Gastroesophageal sphincter (tissue), 4 donors: Measurements from ENCODE around the gene DIPK1A. TPM values are rescaled to one million over a fixed set of nuclear protein-coding genes. Genes with fewer than 3 reads are reported as not detected.

Experiments
- ATAC-seq: fragments of 150-250 bp; one replicate; pipeline ENCODE4 v1.9.1; 2016; ENCODE audit warnings: mild to moderate bottlenecking, moderate library complexity
- H3K27ac ChIP-seq, 4 donors: fragments of 200-600 bp; sonication (generic) in 3 of 4; 1 replicate in 3 of 4; 2 replicates in 1 of 4; pipeline ENCODE4 v1.5.1; 2016 to 2019
- H3K27me3 ChIP-seq: fragments of 200-600 bp; sonication (generic); one replicate; pipeline ENCODE4 v1.5.1; 2019
- H3K36me3 ChIP-seq, 2 donors: fragments of 200-600 bp; sonication (generic); one replicate each; pipeline ENCODE4 v1.5.1; 2019; ENCODE audit warnings: control low read depth in 1 of 2
- H3K4me1 ChIP-seq, 3 donors: fragments of 200-600 bp; sonication (generic); 1 replicate in 2 of 3; 2 replicates in 1 of 3; pipeline ENCODE4 v1.5.1; 2016 to 2019; ENCODE audit warnings: control low read depth in 2 of 3
- H3K4me3 ChIP-seq, 2 donors: fragments of 200-600 bp; sonication (generic); one replicate each; pipeline ENCODE4 v1.5.1; 2019; ENCODE audit warnings: mild to moderate bottlenecking in 1 of 2, moderate library complexity in 1 of 2
- H3K9me3 ChIP-seq, 3 donors: fragments of 200-600 bp; sonication (generic); one replicate each; pipeline ENCODE4 v1.5.1; 2017 to 2019; ENCODE audit warnings: control low read depth in 2 of 3
- CTCF ChIP-seq, 4 experiments: fragments of 200-600 bp in 2 of 4; fragments of 450-650 bp in 2 of 4; sonication (generic) in 1 of 4; IDR thresholded peaks; one replicate each; pipeline ENCODE4 v1.5.1; 2017 to 2019; ENCODE audit warnings: antibody characterized with exemption in 4 of 4, mild to moderate bottlenecking in 2 of 4, moderate library complexity in 2 of 4
- EP300 ChIP-seq: sonication (generic); formaldehyde crosslinking; IDR thresholded peaks from one replicate; pipeline ENCODE4 v1.6.1; 2017; ENCODE audit warnings: antibody characterized with exemption, mild to moderate bottlenecking
- POLR2A ChIP-seq, 2 donors: fragments of 450-650 bp; IDR thresholded peaks; one replicate each; pipeline ENCODE4 v1.6.1; 2017; ENCODE audit warnings: antibody characterized with exemption in 2 of 2, mild to moderate bottlenecking in 2 of 2, moderate library complexity in 1 of 2
- POLR2AphosphoS5 ChIP-seq: sonication (generic); formaldehyde crosslinking; IDR thresholded peaks from one replicate; pipeline ENCODE4 v1.6.1; 2017; ENCODE audit warnings: antibody characterized with exemption
- WGBS, 2 donors: methylation state at CpG; one replicate each; pipeline ENCODE4 v1.1.5; 2018; ENCODE audit warnings: low coverage in 1 of 2; 5-methylcytosine and 5-hydroxymethylcytosine counted together
- total RNA-seq, 4 donors: library from RNA; depleted of rRNA; stranded (reverse); fragments of >200 nt; gene quantifications; one replicate each; pipeline ENCODE4 v1.1.0, GENCODE V29; 2016

DIPK1A gene
- total RNA-seq, 4 donors from 2014 or later: 10.2 to 39.2 (median 32.9) TPM

GRCh38 chr1:92840600-92840999 is 120.7 kb downstream of the DIPK1A start:
- Histone ChIP-seq H3K27ac (no peak overlapping the region), H3K4me1 (peaks cover 8 to 57% (median 12%) of the 10 kb centered on the region in 3 donors), H3K4me3 (no peak overlapping the region), H3K27me3 (no peaks in the 10 kb centered on the region), H3K9me3 (no peaks in the 10 kb centered on the region), H3K36me3 (peaks cover 11 to 90% of the 10 kb centered on the region in 2 donors)
- 44 to 48% methylated on average over 5 of the region's 5 CpGs for WGBS, 2 donors
- ATAC-seq: no peak
- TF ChIP-seq EP300 (no peak), CTCF (IDR thresholded peaks at IDR 0.05) (no peak), POLR2AphosphoS5 (no peak), POLR2A (IDR thresholded peaks at IDR 0.05) (no peak)

- Histone ChIP-seq H3K4me1 (peaks cover 16 to 68% (median 17%) of the 10 kb centered on the region in 3 donors), H3K4me3 (no peak overlapping the region), H3K27ac (peak overlapping the region in 1 of 4 donors; percentile 41), H3K27me3 (no peaks in the 10 kb centered on the region), H3K9me3 (no peaks in the 10 kb centered on the region), H3K36me3 (peaks cover 11 to 100% of the 10 kb centered on the region in 2 donors)
- ATAC-seq: no peak
- TF ChIP-seq CTCF (IDR thresholded peaks at IDR 0.05) (no peak), POLR2A (IDR thresholded peaks at IDR 0.05) (no peak), EP300 (no peak), POLR2AphosphoS5 (no peak)
- WGBS, 2 donors: 12 to 28% methylated on average over 2 of the region's 2 CpGs
These were observed 121.8 kb downstream of the DIPK1A start for GRCh38 chr1:92839442-92839841.

GRCh38 chr1:92838519-92838918 is 122.7 kb downstream of the DIPK1A start:
- no peak for TF ChIP-seq CTCF (IDR thresholded peaks at IDR 0.05)
- TF ChIP-seq EP300: no peak
- no peak for TF ChIP-seq POLR2A (IDR thresholded peaks at IDR 0.05)
- no peak for TF ChIP-seq POLR2AphosphoS5
- no peaks in the 10 kb centered on the region for H3K27me3 ChIP-seq
- no peak overlapping the region for H3K4me3 ChIP-seq
- no peak for ATAC-seq
- peaks cover 23 to 78% (median 25%) of the 10 kb centered on the region in 3 donors for H3K4me1 ChIP-seq
- WGBS, 2 donors: 0 to 9% methylated on average over 1 of the region's 1 CpG
- H3K36me3 ChIP-seq: peaks cover 11 to 100% of the 10 kb centered on the region in 2 donors
- H3K9me3 ChIP-seq: no peaks in the 10 kb centered on the region
- peak overlapping the region in 1 of 4 donors; percentile 16 for H3K27ac ChIP-seq

- TF ChIP-seq EP300 (no peak), CTCF (IDR thresholded peaks at IDR 0.05) (no peak), POLR2A (IDR thresholded peaks at IDR 0.05) (no peak), POLR2AphosphoS5 (no peak)
- H3K36me3 ChIP-seq: peaks cover 8 to 86% of the 10 kb centered on the region in 2 donors
- no peak for ATAC-seq
- WGBS, 2 donors: 63 to 85% methylated on average over 2 of the region's 2 CpGs
- no peaks in the 10 kb centered on the region for H3K9me3 ChIP-seq
- H3K27ac ChIP-seq: no peak overlapping the region
- no peak overlapping the region for H3K4me3 ChIP-seq
- no peaks in the 10 kb centered on the region for H3K27me3 ChIP-seq
- H3K4me1 ChIP-seq: peaks cover 23 to 83% (median 28%) of the 10 kb centered on the region in 3 donors
These were observed 124.2 kb downstream of the DIPK1A start for GRCh38 chr1:92837062-92837461.

- H3K36me3 ChIP-seq: peaks cover 2 to 61% of the 10 kb centered on the region in 2 donors
- no peaks in the 10 kb centered on the region for H3K9me3 ChIP-seq
- TF ChIP-seq EP300 (no peak), CTCF (IDR thresholded peaks at IDR 0.05) (no peak), POLR2A (IDR thresholded peaks at IDR 0.05) (no peak), POLR2AphosphoS5 (no peak)
- peak overlapping the region in 1 of 4 donors; percentile 91 for H3K27ac ChIP-seq
- 53 to 61% methylated on average over 5 of the region's 5 CpGs for WGBS, 2 donors
- H3K27me3 ChIP-seq: no peaks in the 10 kb centered on the region
- H3K4me3 ChIP-seq: peak overlapping the region in 1 of 2 donors; percentile 66
- ATAC-seq: no peak
- H3K4me1 ChIP-seq: peaks cover 23 to 72% (median 27%) of the 10 kb centered on the region in 3 donors
These were observed 126.6 kb downstream of the DIPK1A start for GRCh38 chr1:92834617-92835016.
